SKM-1 (cell line): ENCODE results near the gene PLA1A.
A peak's percentile ranks its signal among the peaks of the same experiment; 100 is the strongest.
"Not testable (repeated sequence)": the region's sequence is repeated elsewhere in the genome, so short reads cannot be mapped to it uniquely, and the experiment has no call there.

Experiments used
- DNase-seq: peaks from one replicate; lab custom pipeline; 2025; ENCODE audit not compliant: unreplicated experiment; lab: John Stamatoyannopoulos, UW

The PLA1A gene

DNA sequence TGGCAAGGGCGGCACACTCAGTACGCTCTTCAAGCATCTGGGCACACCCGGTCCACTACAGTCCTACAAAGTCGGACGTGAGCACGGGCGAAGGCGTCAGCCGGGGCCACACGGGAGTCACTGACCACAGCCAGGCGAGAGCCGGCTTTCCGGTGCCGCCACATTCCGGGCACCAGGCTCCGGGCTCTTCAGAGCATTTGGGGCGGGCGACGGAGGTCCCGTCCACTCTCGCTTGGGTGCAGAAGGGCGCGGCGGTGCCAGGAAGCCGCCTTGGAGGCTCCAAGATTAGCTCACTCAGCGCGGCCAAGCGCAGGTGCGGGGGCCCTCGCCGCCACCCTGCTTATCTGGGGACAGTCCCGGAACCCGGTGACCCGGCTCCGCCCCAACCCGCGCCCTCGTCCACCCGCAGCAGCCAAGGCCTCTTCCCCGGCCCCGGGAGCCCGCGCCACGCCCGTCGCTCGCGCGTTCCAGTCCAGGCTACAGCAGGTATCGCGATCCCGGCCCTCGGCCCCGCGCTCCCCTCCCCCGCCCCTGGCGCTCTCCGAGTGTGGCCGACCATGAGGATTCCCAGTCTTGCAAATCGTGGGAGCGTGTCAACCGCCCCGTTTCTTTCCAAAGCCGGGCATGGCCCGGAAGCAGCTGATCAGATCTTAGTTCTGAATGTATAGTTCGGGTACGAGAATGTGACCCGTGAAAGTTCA is 18.2 kb upstream of the PLA1A start, which contains the start of gene ADPRH:
Gene ADPRH, plus strand, starts transcription at position 127 of the 701 bp plus-strand sequence. CDS start 2,678 bp downstream, outside the sequence.
- no peak for DNase-seq

DNA sequence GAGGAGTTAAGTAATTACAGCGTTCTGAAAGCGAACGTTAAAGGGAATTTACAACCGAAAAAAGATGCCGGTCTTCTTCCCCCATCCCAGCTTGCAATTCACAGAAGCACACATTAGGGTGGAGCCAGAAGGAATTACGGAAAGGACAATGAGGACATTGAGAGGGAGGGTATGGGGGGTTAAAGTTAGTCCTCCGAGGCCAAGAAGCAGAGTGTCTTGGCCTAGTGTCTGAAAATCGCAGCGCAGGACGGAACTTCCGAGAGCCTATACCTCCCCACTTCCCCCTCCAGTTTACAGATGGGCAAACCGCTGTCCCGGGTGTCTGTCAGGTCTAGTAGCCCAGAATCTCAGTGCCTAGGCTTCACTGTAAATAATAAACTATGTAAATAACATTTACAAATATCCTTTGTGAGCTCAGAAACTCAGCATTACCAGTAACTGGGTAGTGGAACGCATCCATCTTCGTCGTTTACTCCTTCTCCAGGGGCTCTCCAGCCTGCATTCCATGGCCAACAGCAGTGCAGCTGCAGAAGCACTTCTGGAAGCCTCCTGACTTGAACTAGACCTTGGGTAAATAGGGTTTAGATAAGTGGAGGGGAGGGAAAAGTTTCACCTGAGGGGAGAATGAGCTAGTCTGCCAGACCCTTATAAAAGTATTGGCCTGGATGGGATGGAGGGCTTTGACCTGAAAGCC is 17.5 kb upstream of the PLA1A start:
- no peak for DNase-seq

DNA sequence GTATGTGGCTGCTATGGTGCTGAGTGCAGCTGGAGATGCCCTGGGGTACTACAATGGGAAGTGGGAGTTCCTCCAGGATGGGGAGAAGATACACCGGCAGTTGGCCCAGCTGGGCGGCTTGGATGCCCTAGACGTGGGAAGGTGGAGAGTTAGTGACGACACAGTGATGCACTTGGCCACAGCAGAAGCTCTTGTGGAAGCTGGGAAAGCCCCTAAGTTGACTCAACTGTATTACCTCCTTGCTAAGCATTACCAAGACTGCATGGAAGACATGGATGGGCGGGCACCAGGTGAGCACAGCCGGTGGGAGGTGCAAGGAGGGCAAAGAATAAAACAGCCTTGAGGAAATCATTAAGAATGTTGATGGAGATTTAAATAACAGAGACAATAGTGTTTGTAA is 15.5 kb upstream of the PLA1A start:
- DNase-seq, result no peak

DNA sequence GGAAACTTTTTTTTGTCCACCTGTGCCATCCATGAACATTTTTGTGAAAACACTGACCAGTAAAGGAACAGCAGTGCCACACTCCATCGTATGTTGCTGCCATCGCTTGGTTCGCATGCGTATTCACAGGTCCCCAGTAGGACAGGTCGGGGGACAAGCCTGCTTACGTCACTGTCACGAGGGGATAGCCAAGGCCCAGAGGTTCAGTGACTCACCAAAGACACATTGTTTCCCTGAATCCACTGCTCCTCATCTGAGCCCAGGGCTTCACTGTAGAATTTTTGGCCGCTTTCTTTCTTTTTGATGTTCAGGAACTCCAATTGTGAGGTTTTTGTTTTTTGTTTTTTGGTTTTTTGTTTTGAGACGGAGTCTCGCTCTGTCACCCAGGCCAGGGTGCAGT is 12.5 kb upstream of the PLA1A start:
- DNase-seq, result no peak

DNA sequence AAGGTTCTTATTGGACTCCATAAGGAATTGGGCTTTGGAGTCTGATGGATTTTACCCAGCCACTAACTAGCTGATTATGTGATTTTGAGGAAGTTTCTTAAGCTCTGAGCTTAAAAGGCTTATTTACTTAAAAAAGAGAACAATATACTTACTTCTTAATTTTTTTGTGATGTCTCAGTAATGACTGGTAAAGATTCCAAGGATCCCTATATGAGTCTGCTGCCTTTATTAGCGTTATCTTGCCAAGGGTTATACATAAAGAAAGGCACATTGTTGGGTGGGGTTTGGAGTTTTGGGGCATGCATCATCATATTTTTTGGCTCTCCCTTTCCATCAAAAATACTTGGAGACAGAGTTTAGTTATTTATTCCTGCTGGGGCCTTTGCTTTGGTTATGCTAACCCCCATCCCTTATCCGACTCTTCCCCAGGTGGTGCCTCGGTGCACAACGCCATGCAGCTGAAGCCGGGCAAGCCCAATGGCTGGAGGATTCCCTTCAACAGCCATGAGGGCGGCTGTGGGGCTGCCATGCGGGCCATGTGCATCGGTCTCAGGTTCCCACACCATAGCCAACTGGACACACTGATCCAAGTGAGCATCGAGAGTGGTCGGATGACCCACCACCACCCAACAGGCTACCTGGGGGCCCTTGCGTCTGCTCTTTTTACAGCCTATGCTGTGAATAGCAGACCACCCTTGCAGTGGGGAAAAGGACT is 11.7 kb upstream of the PLA1A start:
- no peak for DNase-seq

DNA sequence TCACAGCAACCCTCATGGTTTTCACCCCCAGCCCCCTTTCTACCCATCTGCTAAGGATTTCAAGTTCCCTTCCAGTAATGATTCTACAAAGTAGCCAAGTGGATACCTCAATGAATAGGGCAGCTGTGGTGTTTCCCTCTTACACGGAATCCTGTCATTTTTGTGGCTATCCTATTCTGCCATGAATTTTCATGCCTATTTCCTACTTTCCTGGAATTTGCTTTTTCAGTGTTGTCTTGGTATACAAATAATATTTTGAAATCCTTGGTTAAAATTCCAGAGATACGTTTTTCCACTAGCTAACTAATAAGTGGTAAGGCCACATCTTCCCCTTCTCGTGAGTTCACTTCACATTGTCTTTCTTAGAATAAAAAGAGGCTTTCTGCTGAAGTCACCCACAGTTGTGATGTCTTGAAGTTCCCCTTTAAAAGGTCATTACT is 10.9 kb upstream of the PLA1A start:
- DNase-seq, result no peak

DNA sequence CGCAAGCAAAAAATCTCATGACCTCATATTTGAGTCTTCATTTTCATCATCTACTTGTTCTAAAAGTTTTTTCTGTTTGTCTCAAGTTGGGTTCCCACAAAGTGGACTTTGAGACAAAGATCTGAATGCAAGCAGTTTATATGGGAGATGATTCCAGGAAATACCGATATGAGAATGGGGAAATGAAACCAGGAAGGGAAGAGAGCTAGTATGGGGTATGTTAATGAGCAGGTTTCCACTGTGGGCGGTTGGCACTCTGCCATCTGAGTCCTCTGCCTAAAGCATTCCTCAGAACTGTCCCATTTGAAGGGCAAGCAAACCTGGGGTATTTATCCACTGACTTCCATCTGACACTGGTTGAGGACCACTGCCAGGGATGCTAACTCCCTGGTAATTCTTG is 9.6 kb upstream of the PLA1A start:
- peak; percentile 26 for DNase-seq

DNA sequence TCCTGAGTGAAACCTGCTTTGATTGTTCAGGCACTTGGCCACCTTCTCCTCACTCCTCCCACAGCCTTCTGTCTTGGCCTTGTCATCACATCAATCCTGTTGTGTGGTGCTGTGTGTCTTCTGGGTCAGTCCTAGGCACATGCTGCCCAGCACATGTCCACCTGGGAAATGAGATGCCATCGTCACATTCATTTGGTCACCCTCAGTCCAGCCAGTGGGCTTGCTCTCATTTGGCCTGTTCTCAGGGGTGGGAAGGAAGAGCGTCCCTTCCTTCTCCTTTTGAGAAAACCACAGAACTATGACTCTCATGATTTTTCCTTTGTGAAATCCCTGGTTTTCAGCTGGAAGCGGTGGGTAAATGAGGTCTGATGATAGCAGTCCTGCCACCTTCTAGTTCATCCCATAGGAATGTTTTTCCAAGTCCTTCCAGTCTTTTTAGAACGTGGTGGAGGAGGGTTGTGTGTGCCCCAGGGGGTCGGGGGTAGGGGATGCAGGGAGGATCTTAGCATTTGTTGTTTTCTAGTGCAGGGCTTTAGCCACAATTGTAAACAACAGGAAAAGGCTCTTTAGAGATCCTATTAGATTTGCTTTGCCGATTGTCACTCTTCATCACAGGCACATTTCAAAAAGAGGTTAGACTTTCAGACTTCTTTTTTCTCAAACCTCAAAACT is 8.4 kb upstream of the PLA1A start:
- DNase-seq, result no peak

DNA sequence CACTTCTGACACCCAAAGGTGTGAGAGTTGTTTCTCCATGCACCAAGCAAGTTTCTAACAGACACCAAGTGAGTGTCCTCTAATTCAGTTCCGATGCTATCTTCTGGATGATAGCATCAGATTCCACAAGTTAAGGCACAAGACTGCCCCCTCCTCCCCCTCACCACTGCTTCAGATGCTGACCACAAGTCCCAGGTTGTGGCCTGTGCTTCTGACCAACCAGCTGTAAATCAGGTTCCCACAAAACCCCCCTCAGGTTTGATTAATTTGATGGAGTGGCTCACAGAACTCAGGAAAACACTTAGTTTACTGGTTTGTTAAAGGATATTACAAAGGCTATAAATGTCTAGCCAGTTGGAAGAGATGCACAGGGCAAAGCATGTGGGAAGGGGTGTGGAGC is 7.0 kb upstream of the PLA1A start:
- DNase-seq, result no peak

DNA sequence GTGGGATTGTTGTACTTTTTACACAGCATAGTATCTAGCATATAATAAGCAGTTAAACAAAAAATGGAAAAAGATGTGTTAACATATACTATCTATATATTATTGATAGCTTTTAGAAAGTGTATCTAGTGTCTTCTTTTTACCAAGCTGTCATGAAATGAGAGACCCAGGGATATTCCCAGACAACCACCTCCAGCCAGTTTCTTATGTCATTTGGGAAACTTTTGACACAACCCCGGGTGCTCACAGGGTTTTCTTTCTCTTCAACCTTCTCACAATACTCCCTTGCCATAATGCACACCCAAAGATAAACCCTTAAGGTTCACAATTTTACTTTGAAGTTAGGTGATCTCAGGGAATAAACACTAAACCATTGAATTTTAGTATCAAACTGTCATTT is 4.8 kb upstream of the PLA1A start:
- DNase-seq, result no peak

DNA sequence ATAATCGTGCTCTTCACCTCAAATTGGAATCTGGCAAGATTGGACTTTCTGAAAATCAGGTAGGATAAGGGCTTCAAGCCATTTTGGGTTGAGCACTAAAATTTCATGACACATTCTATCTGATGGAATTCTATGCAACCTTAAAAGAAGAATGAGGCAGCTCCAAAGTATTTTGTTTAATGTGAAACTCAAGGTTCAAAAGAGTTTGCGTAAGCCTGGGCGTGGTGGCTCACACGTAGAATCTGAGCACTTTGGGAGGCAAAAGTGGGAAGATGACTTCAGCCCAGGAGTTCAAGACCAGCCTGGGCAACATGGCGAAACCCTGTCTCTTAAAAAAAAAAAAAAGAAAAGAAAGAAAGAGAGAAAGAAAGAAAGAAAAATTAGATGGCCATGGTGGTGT is 3.6 kb upstream of the PLA1A start:
- no peak for DNase-seq

DNA sequence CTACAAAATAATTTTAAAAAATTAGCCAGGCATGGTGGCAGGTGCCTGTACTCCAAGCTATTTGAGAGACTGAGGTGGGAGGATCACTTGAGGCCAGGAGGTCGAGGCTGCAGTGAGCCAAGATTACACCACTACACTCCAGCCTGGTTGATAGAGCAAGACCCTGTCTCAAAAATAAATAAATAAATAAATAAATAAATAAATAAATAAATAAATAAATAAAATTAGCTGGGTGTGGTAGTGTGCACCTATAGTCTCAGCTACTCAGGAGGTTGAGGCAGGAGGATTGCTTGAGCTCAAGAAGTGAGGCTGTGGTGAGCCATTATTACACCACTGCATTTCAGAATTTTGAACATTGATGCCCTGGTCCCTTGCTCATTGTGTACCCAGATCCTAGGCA is 2.8 kb upstream of the PLA1A start:
- DNase-seq, result not testable (repeated sequence)

DNA sequence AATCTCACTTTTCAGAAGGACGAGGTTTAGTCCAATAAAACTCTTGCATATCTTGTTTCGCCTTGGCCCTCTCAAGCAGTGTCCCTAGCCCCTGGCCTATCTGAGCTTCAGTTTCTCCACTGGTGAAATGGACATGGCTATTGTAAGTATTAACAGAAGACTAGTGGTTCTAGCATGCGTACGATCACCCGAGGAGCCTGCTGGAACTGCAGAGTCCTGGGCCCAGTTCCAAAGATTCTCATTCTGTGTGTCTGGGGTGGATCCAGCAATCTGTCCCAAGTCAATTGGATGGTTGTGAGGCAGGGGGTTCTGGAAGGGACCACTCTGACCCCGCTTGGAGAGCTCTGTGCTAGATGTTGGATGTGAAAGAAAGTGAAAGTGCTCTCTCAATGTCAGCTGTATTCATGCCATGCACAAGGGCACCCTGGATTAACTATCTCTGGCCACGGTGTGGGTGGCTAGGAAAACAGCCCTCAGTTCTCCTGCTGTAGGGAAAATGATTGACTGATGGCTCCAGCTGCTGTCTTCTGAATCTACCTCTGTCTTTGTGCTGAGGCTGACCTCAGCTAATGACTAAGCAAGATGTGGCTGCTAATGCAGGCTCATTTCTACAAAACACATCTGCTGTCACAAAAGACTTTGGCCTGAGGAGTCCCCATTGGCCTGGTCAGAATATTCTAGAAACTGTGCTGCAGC is 1.9 kb upstream of the PLA1A start:
- DNase-seq, result no peak

DNA sequence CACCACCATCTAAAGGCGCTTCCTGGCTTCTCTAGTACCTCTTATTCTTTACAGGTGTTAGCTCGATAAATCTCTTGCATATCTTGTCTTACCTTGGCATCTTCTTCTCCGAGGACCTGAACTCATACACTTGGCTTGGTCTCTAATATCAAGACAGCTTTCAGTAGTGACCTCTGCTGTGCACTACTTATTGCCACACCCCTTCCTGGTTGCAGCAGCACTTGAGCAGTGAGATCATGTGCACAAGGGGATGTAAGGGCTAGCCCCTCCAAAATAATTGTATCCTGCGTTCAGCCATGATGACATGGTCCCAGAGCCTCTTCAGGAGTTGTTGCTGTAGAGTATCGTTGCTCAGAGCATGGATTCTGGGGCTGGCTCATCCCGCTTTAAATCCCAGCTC is 1.3 kb upstream of the PLA1A start:
- DNase-seq, result no peak

DNA sequence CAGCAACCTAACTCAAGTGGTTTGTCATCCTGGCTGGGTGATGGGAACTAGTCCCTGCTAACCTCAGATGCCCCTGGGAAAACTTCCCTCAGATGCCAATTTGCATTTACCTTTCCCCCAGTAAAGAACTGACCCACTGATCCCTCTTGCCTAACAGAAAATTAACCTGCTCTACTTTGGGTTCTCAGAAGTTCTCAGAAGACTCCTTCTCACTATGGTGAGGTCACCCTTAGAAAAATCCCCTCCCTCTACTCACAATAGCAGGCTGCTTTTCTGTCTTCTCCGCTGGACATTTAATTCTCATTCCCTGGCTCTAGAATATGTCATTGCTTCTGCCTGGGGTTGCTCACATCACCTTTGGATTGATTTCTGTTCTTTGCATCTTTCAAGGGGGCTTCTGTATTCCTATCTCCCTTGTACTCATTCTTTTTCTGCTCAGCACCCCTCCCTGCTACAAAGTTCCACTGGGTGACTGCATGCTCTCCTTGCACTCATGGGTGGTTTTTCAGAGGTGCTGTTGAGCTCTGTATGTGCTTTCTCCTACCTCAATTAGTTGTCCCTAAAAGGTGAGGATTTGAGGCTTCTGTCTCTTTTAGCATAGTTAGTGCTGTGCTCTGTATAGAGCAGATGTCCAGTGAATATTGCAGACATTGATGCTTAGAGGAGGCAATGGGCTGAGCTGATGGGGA is 869 bp downstream of the PLA1A start:
- no peak for DNase-seq

DNA sequence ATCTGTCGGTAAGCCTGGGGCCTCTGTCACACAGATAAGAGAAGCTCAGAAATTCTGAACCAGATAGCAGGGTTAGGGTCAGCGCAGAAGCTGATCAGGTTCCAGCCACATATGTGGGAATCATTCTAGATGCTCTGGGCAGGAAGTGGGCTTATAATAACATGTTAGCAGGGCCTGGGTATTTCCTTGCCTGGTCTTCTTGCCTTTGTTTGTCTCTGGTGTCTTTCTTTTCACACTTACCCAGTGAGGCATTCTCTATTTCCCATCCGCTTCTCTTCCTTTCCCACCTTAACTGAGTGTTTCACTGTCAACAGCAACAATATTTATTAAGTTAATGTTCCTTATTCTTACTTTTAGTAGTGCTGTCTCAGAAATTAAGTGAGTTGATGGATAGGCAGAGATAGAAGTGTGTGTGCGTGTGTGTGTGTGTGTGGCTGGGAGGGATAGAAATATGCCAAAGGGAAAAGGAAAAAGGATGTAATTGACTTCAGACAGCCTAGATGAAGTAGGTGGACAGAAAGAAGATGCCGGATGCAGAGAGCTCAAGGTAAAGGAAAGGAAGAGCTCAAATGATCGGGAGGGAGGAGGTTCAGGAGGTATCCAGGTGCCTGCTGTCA is 2.0 kb downstream of the PLA1A start:
- no peak for DNase-seq

DNA sequence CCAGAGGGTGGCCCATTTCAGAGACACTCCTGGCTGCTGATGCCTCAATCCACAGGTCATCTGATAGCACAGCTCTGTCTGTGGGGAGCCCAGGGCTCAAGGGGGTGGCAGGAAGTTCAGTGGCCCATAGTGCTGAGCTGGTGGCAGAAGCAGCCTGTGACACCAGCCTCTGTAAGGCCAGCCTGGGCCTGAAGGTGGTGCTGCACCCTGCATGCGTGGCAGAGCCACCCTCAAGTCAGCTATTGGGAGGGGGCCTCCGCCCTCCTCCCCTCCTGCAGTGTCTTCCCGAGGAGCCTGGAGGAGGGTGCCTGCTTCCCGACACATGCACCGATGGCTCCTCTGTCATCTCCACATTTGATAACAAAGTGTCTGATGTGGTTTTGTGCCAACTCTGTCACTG is 3.0 kb downstream of the PLA1A start:
- DNase-seq, result no peak

DNA sequence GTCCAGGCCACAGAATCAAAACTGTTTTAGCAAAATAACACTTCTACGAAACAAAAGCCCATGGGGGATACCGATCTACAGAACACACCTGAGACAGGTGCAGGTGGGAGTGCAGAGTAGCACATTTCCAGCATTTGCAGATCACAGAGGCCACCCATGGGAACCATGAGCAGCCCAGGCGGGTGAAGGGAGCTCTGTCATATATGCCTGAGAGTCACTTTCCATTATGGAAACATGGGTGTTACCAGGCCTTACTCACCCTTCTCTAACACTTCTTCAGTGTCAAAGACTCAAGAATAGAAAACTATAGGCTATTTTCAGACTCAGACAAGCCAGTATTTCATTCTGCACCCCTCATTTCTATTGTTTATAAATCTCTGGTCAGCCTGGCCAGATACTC is 3.5 kb downstream of the PLA1A start:
- DNase-seq, result no peak

DNA sequence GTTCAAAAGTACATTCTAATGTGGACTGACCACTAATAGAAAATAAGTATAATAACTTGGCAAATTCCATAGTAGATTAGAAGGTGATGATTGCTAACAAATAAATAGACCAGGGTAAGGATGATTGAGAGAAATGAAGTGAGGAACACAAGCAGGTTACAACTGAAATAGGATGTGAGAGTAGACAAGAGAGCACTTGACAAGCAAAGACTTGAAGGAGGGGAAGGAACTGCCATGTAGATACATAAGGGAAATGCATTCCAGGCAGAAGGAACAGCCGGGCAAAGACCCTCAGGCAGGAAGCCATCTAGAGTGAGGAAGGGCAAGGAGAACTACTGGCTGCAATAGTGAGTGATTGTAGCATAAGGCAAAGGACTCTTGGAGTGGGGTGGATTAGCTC is 5.0 kb downstream of the PLA1A start:
- DNase-seq, result no peak

DNA sequence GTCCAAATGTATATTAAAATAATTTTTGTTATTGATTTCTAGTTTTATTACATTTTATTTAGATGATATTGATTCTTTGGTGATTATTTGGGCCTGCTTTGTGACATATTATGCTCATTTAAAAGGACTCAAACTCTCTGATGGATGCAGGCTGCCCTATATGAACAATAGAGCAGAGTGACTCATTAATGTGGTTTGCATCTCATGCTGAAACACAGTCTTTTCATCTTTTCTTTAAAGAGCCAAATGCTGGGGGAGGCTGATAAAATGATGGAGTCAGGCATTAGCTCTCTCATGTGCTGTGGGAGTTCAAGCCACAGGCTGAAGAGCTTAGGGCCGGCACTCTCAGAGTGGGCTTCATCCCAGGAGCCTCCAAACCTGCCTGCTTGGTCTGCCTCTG is 7.2 kb downstream of the PLA1A start:
- DNase-seq, result no peak
